Esophagus (tissue), 2 donors: Measurements from ENCODE around the gene SLC25A43. TPM values are rescaled to one million over a fixed set of nuclear protein-coding genes. Genes with fewer than 3 reads are reported as not detected.

Experiments used
- H3K27ac ChIP-seq, 2 donors: one replicate each; pipeline ENCODE4 v1.5.1; 2013; ENCODE audit warnings: low read depth in 2 of 2, mild to moderate bottlenecking in 2 of 2, inconsistent platforms in 1 of 2, low read length in 1 of 2, moderate library complexity in 1 of 2
- H3K27me3 ChIP-seq, 2 donors: one replicate each; pipeline ENCODE4 v1.6.1; 2013; ENCODE audit warnings: low read length in 2 of 2, control low read depth in 1 of 2, mild to moderate bottlenecking in 1 of 2; ENCODE audit not compliant: insufficient read depth in 2 of 2, control insufficient read depth in 1 of 2
- H3K36me3 ChIP-seq, 2 donors: one replicate each; pipeline ENCODE4 v1.6.1; 2013; ENCODE audit warnings: low read length in 1 of 2; ENCODE audit not compliant: control insufficient read depth in 2 of 2, insufficient read depth in 2 of 2
- H3K4me1 ChIP-seq, 2 donors: one replicate each; pipeline ENCODE4 v1.6.1; 2013; ENCODE audit warnings: low read length in 1 of 2; ENCODE audit not compliant: control insufficient read depth in 2 of 2, insufficient read depth in 2 of 2
- H3K4me3 ChIP-seq, 2 donors: one replicate each; pipeline ENCODE4 v1.5.1; 2013; ENCODE audit warnings: low read length in 2 of 2, mild to moderate bottlenecking in 2 of 2, low read depth in 1 of 2, moderate library complexity in 1 of 2
- H3K9me3 ChIP-seq, 2 donors: one replicate each; pipeline ENCODE4 v1.6.1; 2013; ENCODE audit warnings: mild to moderate bottlenecking in 2 of 2, low read depth in 1 of 2, low read length in 1 of 2, moderate library complexity in 1 of 2; ENCODE audit not compliant: control insufficient read depth in 2 of 2, insufficient read depth in 1 of 2
- WGBS, 2 donors: extraction: QIAGEN DNeasy Blood & Tissue Kit; methylation state at CpG; one replicate each; pipeline ENCODE4 v1.1.7; 2013; 5-methylcytosine and 5-hydroxymethylcytosine counted together
- polyA plus RNA-seq, 2 donors: library from polyadenylated mRNA; stranded (reverse); fragments of 200-250 nt; gene quantifications; one replicate each; pipeline ENCODE4 v1.2.3, GENCODE V29; 2013
- donor health status: healthy with polysubstance abuse.
- donor health status: Bipolar disorder and iron deficiency.

The SLC25A43 gene
- polyA plus RNA-seq, 2 donors: 26.2 to 34.5 TPM

DNA sequence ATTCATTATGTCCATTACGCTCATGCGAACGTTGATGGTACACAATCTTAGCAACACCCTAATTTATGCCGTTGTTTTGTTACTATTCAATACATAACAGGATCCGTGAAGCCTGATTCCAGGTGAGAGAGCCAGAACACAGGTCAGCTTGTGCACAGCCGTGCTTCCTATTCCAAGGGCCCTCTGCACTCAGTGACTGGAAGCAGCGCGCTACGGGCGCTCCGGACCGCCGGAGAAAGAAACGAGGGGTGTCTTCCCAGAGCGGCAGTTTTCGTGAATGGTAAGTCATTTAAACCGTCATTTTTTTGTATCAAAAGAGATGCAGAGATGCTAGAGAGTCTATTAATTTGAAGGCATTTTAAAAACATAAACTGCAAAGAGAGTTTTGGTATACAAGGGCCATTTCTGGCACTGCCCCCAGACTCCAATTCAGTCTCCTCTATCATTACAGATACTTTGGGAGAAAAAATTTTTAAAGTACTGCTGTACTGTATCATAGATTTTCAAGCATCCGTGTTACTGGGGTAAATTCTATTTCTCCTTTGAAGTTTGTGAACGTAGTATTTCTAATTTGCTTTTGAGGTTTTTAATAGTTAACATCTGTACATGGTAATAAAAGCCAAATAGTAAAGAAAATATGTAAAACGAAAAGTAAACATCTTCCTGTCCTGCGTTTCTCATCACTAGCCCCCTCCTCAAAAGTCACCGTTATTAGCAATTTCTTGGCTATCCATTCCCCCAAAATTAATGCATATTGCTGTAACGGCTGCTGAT, 75.7 kb downstream of the SLC25A43 start:
- Histone ChIP-seq H3K27me3 (peaks cover 0 to 2% of the 10 kb centered on the region in 2 donors), H3K27ac (no peak overlapping the region), H3K9me3 (no peaks in the 10 kb centered on the region), H3K4me3 (no peak overlapping the region), H3K36me3 (peaks cover 0 to 4% of the 10 kb centered on the region in 2 donors), H3K4me1 (no peaks in the 10 kb centered on the region)
- WGBS, 2 donors: 80 to 83% methylated on average over 23 of the region's 23 CpGs

DNA sequence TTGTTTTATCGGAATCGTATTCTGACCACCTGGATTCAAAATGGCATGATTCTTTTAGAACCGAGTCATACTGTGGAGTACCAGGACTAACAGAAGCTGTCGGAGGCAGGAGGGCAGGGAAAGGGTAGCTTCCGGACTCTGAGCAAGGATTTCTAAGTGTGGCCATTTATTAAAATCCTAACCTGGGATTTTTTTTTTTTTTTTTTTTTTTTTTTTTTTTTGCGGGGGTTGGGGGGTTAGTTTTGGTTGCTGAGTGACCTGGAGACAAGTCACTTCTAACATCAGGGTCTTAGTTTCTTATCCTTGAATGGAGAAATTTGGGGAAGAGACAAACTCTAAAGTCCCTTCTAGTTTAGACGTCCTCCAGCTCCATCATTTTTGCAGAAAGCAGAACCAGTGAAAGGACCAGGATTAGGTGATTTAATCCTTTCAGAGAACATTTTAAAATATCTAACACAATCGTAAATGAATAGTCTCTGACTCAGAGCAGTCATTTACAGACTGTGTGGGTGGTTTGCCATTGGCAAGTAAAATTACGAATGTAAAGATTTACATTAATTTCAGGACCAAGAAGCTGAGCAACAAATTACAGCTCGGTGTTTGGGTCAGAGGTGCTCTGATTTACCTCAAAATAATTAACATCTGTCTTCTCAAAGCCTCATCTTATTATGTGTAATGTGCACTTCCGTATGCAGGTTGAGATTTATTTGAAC, 76.4 kb downstream of the SLC25A43 start:
- Histone ChIP-seq H3K9me3 (no peaks in the 10 kb centered on the region), H3K4me3 (no peak overlapping the region), H3K36me3 (no peaks in the 10 kb centered on the region), H3K27me3 (no peaks in the 10 kb centered on the region), H3K4me1 (no peaks in the 10 kb centered on the region), H3K27ac (no peak overlapping the region)
- 49 to 57% methylated on average over 10 of the region's 11 CpGs for WGBS, 2 donors

DNA sequence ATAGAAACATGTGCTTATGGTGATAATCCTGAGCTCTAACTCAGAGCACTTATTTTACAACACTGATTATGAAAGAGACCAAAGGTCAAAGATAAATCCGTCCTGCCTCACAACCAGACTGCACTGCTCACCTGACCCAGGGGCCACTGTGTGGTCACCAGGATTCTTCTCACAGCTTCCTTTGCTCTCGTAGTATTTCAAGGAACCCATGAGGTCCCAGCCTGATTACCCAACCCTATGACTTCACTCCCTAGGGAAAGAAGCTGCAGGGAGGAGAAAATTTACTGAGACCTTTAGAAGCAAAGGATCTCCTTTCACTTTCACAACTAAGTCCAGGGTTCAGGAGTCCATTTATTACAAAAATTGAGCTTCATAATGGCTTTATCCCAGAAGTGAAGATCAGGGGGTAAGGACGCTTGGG, 78.7 kb downstream of the SLC25A43 start:
- no peak overlapping the region for H3K4me3 ChIP-seq
- H3K27ac ChIP-seq: no peak overlapping the region
- no peaks in the 10 kb centered on the region for H3K9me3 ChIP-seq
- no peaks in the 10 kb centered on the region for H3K36me3 ChIP-seq
- no peaks in the 10 kb centered on the region for H3K27me3 ChIP-seq
- 48 to 52% methylated on average over 3 of the region's 3 CpGs for WGBS, 2 donors
- peaks cover 0 to 4% of the 10 kb centered on the region in 2 donors for H3K4me1 ChIP-seq

DNA sequence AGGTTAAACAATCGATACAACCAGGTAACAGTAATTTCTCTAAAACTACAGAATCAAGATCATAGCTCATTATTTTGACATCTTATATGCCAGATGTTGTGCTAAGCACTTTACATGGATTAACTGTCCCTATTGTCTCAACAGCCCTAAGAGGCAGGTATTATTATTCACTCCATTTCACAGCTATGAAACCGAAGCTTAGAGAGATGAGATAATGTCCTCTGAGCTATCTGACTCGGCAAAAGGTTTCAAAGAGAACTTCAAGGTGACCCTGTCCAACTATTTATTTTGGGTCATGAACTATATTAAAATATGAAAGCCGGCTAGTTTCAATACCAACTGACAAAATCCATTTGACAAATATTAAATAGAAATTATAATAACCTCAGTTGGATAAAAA, 79.4 kb downstream of the SLC25A43 start:
- H3K27me3 ChIP-seq: no peaks in the 10 kb centered on the region
- no peak overlapping the region for H3K4me3 ChIP-seq
- 60 to 67% methylated on average over 4 of the region's 4 CpGs for WGBS, 2 donors
- no peaks in the 10 kb centered on the region for H3K9me3 ChIP-seq
- H3K4me1 ChIP-seq: peaks cover 0 to 6% of the 10 kb centered on the region in 2 donors
- no peaks in the 10 kb centered on the region for H3K36me3 ChIP-seq
- H3K27ac ChIP-seq: no peak overlapping the region

DNA sequence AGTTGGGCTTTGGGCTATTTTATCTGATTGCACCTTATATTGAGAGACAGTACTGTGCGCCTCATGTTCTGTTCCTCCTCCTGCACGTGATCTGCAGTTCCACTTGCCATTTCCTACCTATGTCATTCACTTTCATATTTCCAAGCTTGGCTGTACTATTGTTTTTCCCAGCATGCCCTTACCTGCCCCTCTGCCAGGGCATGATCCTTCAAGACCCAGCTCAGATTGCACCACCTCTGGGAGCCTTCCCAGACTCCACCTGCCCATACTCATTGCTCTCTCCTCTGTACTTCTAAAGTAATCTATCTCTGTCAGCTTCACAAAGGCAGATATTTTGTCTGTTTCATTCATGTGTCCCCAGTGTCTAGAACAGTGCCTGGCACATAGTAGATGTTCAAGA, 80.7 kb downstream of the SLC25A43 start:
- H3K27me3 ChIP-seq: no peaks in the 10 kb centered on the region
- H3K9me3 ChIP-seq: no peaks in the 10 kb centered on the region
- no peaks in the 10 kb centered on the region for H3K36me3 ChIP-seq
- no peak overlapping the region for H3K4me3 ChIP-seq
- 57 to 69% methylated on average over 2 of the region's 2 CpGs for WGBS, 2 donors
- peaks cover 0 to 6% of the 10 kb centered on the region in 2 donors for H3K4me1 ChIP-seq
- H3K27ac ChIP-seq: no peak overlapping the region

DNA sequence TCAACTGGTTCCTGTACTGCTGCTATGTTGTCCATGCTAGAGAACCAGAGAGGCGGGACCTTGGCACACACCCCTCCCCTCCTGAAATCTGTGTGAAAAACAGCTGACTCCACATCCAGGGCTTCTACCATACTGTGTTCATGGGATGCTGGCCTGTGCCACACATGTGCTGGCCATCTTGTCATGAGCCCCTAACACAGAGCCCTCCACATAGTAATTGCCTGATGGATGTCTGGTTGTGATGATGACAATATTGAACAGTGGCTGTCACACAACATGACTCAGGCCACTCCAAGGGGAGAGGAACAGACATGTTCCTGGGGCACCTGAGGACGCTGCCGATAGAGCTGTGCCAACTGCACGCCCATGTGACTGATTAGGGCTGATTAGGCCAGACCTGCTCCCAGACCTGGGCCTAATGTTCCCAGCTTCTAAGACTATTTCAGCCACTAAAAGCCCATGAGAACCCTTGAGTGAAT, 82.2 kb downstream of the SLC25A43 start:
- Histone ChIP-seq H3K27ac (peak overlapping the region; percentile 86 to 87), H3K27me3 (no peaks in the 10 kb centered on the region), H3K36me3 (no peaks in the 10 kb centered on the region), H3K4me1 (peaks cover 0 to 6% of the 10 kb centered on the region in 2 donors), H3K4me3 (no peak overlapping the region), H3K9me3 (no peaks in the 10 kb centered on the region)
- WGBS, 2 donors: 63 to 78% methylated on average over 4 of the region's 4 CpGs

DNA sequence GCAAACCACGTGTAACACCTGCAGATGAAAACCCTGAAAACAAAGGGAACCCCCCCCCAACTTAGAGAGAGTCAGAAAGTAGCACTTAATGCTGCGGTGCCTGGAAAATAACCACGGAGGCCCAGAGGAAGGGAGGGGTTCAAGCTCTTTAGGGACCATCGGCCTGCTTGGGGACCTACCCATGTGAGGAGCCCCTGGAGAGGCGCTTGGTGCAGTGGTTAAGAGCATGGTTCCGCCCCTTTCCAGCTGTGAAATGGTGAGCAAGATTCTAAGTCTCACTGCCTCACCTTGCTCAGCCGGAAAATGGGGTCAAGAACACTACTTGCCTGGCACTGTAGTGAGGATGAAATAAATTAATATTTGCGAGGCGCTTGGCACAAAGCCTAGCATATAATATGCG, 82.9 kb downstream of the SLC25A43 start:
- Histone ChIP-seq H3K9me3 (no peaks in the 10 kb centered on the region), H3K27me3 (no peaks in the 10 kb centered on the region), H3K4me1 (peaks cover 0 to 6% of the 10 kb centered on the region in 2 donors), H3K4me3 (no peak overlapping the region), H3K27ac (peak overlapping the region; percentile 86 to 87), H3K36me3 (no peaks in the 10 kb centered on the region)
- WGBS, 2 donors: 47 to 61% methylated on average over 10 of the region's 10 CpGs

DNA sequence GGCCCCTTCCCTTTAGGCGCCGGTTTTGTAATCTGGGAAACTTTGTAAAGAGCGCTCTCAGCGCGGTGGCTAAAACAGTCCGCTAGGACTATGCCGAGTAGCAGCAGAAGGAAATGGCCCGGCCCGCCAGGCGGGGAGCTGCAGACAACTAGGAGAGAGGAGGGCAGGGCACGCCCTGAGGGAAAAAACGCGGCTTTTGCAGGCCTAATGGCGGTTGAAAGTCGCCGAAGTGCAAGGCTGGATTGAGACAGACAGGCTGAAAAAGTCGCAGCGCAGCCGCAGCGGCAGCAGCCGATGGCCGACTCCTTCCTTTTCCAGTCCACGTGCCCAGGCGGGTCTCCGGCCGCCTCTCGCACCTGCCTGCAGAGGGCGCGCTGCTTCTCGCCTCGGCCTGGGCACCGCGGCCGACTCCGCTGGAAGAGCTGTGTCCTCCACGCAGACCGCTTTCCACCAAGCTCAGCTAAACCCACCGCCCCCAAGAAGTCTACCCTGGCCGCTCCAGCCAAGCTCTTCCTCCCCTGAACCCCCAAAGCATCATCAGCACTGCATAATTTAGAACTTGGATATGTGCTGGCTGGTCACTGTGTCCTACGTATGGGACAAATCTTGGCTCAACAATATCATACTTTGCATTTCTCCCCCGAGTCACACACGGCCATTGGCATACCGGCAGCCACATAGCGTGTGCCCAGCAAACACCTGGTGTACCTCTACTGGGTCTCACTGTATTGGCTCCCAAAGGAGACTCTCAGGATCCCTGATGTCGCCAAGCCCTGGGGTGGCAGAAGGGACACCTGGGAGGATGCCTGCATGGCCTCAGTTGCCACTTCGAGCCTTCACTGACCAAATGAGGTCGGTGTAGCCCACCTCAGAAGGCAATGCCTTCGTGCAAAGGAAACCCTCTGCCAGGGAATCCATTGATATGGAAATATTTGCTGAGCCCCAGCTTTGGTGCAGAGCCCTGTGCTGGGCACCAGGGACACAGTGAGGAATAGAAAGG, 83.6 kb downstream of the SLC25A43 start:
- H3K9me3 ChIP-seq: no peaks in the 10 kb centered on the region
- peak overlapping the region; percentile 86 to 87 for H3K27ac ChIP-seq
- 13 to 32% methylated on average over 39 to 48 of the region's 48 CpGs for WGBS, 2 donors
- peaks cover 0 to 6% of the 10 kb centered on the region in 2 donors for H3K4me1 ChIP-seq
- no peaks in the 10 kb centered on the region for H3K36me3 ChIP-seq
- H3K27me3 ChIP-seq: no peaks in the 10 kb centered on the region
- peak overlapping the region in 1 of 2 donors; percentile 32 for H3K4me3 ChIP-seq

DNA sequence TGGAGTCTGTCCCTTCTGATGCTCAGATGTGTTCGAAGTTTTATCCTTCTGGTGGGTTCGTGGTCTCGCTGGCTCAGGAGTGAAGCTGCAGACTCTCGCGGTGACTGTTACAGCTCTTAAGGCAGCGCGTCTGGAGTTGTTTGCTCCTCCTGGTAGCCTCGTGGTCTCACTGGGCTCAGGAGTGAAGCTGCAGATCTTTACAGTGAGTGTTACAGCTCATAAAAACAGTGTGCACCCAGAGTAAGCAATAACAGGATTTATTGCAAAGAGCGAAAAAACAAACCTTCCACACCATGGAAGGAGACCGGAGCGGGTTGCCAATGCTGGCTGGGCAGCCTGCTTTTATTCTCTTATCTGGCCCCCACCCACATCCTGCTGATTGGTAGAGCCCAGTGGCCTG, 87.6 kb downstream of the SLC25A43 start:
- no peaks in the 10 kb centered on the region for H3K36me3 ChIP-seq
- H3K27me3 ChIP-seq: no peaks in the 10 kb centered on the region
- H3K27ac ChIP-seq: no peak overlapping the region
- peaks cover 0 to 6% of the 10 kb centered on the region in 2 donors for H3K4me1 ChIP-seq
- H3K9me3 ChIP-seq: no peaks in the 10 kb centered on the region
- 73 to 83% methylated on average over 11 of the region's 11 CpGs for WGBS, 2 donors
- H3K4me3 ChIP-seq: no peak overlapping the region
